ENCODE measurements around the gene SRPK1. TPM values are rescaled to one million over a fixed set of nuclear protein-coding genes. Genes with fewer than 3 reads are reported as not detected.

The SRPK1 gene
- total and polyA plus RNA-seq, 2 of the 8 experiments (the other 6 are each of a cell fraction or from before 2014, with no cell fraction given), result 25.7 to 116 TPM

DNA sequence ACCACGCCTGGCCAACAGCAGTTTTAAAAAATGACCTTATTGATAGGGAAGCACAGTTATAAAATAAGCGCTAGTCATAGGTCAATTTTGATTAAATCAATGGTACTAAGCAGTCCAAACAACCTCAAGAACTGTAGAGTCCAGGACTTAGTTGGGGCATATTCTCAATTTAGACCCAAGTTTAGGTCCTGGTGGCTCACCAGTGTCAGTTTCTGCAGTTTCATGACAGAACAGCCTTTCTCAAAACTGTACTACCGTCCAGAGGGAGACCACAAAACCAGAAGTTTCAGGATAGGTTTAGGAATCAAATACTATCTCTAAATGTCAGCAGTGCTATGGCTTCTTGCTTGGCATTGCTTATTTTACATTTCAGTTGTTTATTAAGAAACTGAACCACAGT, 76.6 kb downstream of the SRPK1 start:
- H3K4me2 ChIP-seq (ENCODE audit: insufficient read depth in 1 of 2, low read depth in 2 of 2, low read length in 2 of 2), result no peak overlapping the region
- H3K56ac ChIP-seq (replicated peaks; ENCODE audit: insufficient read length, low read depth, low read length), result no peak overlapping the region
- H3K27me3 ChIP-seq (replicated peaks in 1 of 4; ENCODE audit: control insufficient read depth in 3 of 4, extremely low read depth in 1 of 4, insufficient read depth in 3 of 4, low read length in 3 of 4), result no peaks in the 10 kb centered on the region
- no peak overlapping the region for H3K27ac ChIP-seq (ENCODE audit: low read depth, low read length)
- H4K20me1 ChIP-seq (replicated peaks in 1 of 2; ENCODE audit: control insufficient read depth in 1 of 2, insufficient read depth in 2 of 2, low read length in 2 of 2), result no peaks in the 10 kb centered on the region
- no peak overlapping the region for H2BK20ac ChIP-seq (ENCODE audit: low read length)
- no peak overlapping the region for H3K23ac ChIP-seq (ENCODE audit: insufficient read length)
- no peak overlapping the region for H3K4me3 ChIP-seq (ENCODE audit: extremely low read depth in 1 of 4, insufficient read depth in 2 of 4, low read depth in 3 of 4, low read length in 4 of 4)
- no peak overlapping the region for H4K8ac ChIP-seq (ENCODE audit: extremely low read depth, insufficient read depth, low read length)
- no peak overlapping the region for H2BK12ac ChIP-seq (ENCODE audit: low read depth, low read length)
- H3K4ac ChIP-seq (replicated peaks; ENCODE audit: insufficient read length, low read depth, low read length), result no peak overlapping the region
- DNase-seq (ENCODE audit: low read depth in 1 of 2, low spot score in 2 of 2) (no peak), FAIRE-seq (no peak)
- 94% methylated on average over 3 of the region's 3 CpGs; no CpG with 5 or more reads in 1 of the 2 experiments for WGBS, 2 experiments (ENCODE audit: extremely low coverage in 1 of 2, insufficient coverage in 1 of 2, insufficient read length in 1 of 2, insufficient replicate concordance in 2 of 2, low coverage in 1 of 2, low lambda C conversion rate in 2 of 2, missing lambda C conversion rate in 1 of 2)
- H3K9ac ChIP-seq (replicated peaks in 1 of 4; ENCODE audit: extremely low read depth in 1 of 4, low read depth in 3 of 4, low read length in 3 of 4), result no peak overlapping the region
- no peaks in the 10 kb centered on the region; the same call in 1 of the 2 replicates for H3K79me1 ChIP-seq (ENCODE audit: low read depth, low read length)
- H2BK120ac ChIP-seq (replicated peaks; ENCODE audit: low read depth, low read length), result no peak overlapping the region
- no peaks in the 10 kb centered on the region; a peak in 2 of 4 replicates for H3K9me3 ChIP-seq (ENCODE audit: insufficient read depth in 2 of 2, low read depth in 1 of 2, low read length in 1 of 2)
- no peak overlapping the region for H3K18ac ChIP-seq (ENCODE audit: extremely low read depth, low read length)
- no peak overlapping the region for H2AFZ ChIP-seq (ENCODE audit: low read length)
- peaks cover 0 to 3% (median 0%) of the 10 kb centered on the region in 4 experiments; a peak in 1 of 7 replicates for H3K4me1 ChIP-seq (replicated peaks in 1 of 4; ENCODE audit: control insufficient read depth in 3 of 4, insufficient read depth in 4 of 4, low read length in 3 of 4)
- H2BK5ac ChIP-seq (ENCODE audit: low read depth, low read length), result no peak overlapping the region
- no peak overlapping the region for H2BK15ac ChIP-seq (ENCODE audit: low read length)
- no peak overlapping the region for H3K14ac ChIP-seq (ENCODE audit: insufficient read length)
- no peak overlapping the region for H4K91ac ChIP-seq (replicated peaks; ENCODE audit: insufficient read length, low read length)
- no peak overlapping the region for H2AK5ac ChIP-seq (ENCODE audit: low read depth, low read length)
- POLR2A ChIA-PET (ENCODE audit: partially characterized antibody), result no interaction called here
- TF ChIP-seq SP1 (IDR thresholded peaks at IDR 0.05; ENCODE audit: low read depth, low read length), result no peak
- TF ChIP-seq YY1 (IDR thresholded peaks at IDR 0.05; ENCODE audit: low read depth, low read length), result no peak
- no peak for TF ChIP-seq FOSL1 (IDR thresholded peaks at IDR 0.05; ENCODE audit: insufficient read depth, low read depth, low read length)
- TF ChIP-seq SIX5 (IDR thresholded peaks at IDR 0.05; ENCODE audit: low read depth, low read length), result no peak
- TF ChIP-seq CHD2 (IDR thresholded peaks at IDR 0.05; ENCODE audit: low read length), result no peak
- no peak for TF ChIP-seq NRF1 (IDR thresholded peaks at IDR 0.05; ENCODE audit: low read depth, low read length)
- no peak for TF ChIP-seq TCF12 (IDR thresholded peaks at IDR 0.05; ENCODE audit: low read depth, low read length)
- TF ChIP-seq, protein P1, sequence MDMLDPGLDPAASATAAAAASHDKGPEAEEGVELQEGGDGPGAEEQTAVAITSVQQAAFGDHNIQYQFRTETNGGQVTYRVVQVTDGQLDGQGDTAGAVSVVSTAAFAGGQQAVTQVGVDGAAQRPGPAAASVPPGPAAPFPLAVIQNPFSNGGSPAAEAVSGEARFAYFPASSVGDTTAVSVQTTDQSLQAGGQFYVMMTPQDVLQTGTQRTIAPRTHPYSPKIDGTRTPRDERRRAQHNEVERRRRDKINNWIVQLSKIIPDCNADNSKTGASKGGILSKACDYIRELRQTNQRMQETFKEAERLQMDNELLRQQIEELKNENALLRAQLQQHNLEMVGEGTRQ (IDR thresholded peaks at IDR 0.05; ENCODE audit: low read length), result no peak
- TF ChIP-seq SIN3A (conservative IDR thresholded peaks at IDR 0.05 in 1 of 2, IDR thresholded peaks at IDR 0.05 in 1 of 2; ENCODE audit: low read depth in 1 of 2, low read length in 2 of 2), result no peak
- no peak for TF ChIP-seq TAF1 (IDR thresholded peaks at IDR 0.05; ENCODE audit: low read depth, low read length)
- TF ChIP-seq TBP (IDR thresholded peaks at IDR 0.05; ENCODE audit: low read depth, low read length), result no peak
- no peak for TF ChIP-seq BRCA1 (IDR thresholded peaks at IDR 0.05; ENCODE audit: low read depth, low read length)
- no peak for TF ChIP-seq POLR2A (IDR thresholded peaks at IDR 0.05; ENCODE audit: control extremely low read depth in 1 of 2, low read depth in 2 of 2, low read length in 2 of 2)
- TF ChIP-seq, protein P2, sequence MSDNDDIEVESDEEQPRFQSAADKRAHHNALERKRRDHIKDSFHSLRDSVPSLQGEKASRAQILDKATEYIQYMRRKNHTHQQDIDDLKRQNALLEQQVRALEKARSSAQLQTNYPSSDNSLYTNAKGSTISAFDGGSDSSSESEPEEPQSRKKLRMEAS (IDR thresholded peaks at IDR 0.05), result no peak
- no peak for TF ChIP-seq SUZ12 (IDR thresholded peaks at IDR 0.05; ENCODE audit: low read length)
- no peak for TF ChIP-seq CREB1 (IDR thresholded peaks at IDR 0.05)
- H3K36me3 ChIP-seq (ENCODE audit: control insufficient read depth in 2 of 4, insufficient read depth in 4 of 4, low read length in 3 of 4), result peaks cover 0 to 71% (median 26%) of the 10 kb centered on the region in 4 experiments; a peak in 7 of 8 replicates
- H3K23me2 ChIP-seq (ENCODE audit: low read depth, low read length), result no peaks in the 10 kb centered on the region
- H4K5ac ChIP-seq (ENCODE audit: insufficient read length, low read depth, low read length), result no peak overlapping the region
- H3K79me2 ChIP-seq (ENCODE audit: control insufficient read depth in 1 of 2, insufficient read depth in 2 of 2, low read length in 2 of 2), result no peaks in the 10 kb centered on the region
- CTCF ChIA-PET (ENCODE audit: partially characterized antibody), result no interaction called here
